Cerebellar cortex (tissue), 1 donor: ENCODE measurements around the gene PCYT1B.
"Not testable (repeated sequence)": the region's sequence is repeated elsewhere in the genome, so short reads cannot be mapped to it uniquely, and the experiment has no call there.

Source experiments
- DNase-seq: peaks from one replicate; pipeline ENCODE4 v3.0.0-alpha.2; 2015; ENCODE audit warnings: low spot score

PCYT1B gene

GRCh38 chrX:24647257-24648058 lies at the start of gene PCYT1B:
TSS of gene PCYT1B (minus strand) at chrX:24647347. CDS start at chrX:24647105, 242 bp downstream.
- DNase-seq, result peak; percentile 72

- DNase-seq, result no peak
Measured at GRCh38 chrX:24696294-24696693, 49.1 kb upstream of the PCYT1B start.

GRCh38 chrX:24694825-24695224 lies 47.7 kb upstream of the PCYT1B start:
- DNase-seq, result no peak

GRCh38 chrX:24693453-24694202 lies 46.5 kb upstream of the PCYT1B start, which contains the start of gene POLA1:
TSS of gene POLA1 (plus strand) at chrX:24693918. CDS start at chrX:24693962, 44 bp downstream.
- DNase-seq, result peak; percentile 92

GRCh38 chrX:24692305-24692704 lies 45.2 kb upstream of the PCYT1B start:
- no peak for DNase-seq

GRCh38 chrX:24684048-24684447 lies 36.9 kb upstream of the PCYT1B start:
- no peak for DNase-seq

- no peak for DNase-seq
Measured at GRCh38 chrX:24682739-24683432, 35.7 kb upstream of the PCYT1B start.

- no peak for DNase-seq
Measured at GRCh38 chrX:24676403-24677024, 29.4 kb upstream of the PCYT1B start.

DNA sequence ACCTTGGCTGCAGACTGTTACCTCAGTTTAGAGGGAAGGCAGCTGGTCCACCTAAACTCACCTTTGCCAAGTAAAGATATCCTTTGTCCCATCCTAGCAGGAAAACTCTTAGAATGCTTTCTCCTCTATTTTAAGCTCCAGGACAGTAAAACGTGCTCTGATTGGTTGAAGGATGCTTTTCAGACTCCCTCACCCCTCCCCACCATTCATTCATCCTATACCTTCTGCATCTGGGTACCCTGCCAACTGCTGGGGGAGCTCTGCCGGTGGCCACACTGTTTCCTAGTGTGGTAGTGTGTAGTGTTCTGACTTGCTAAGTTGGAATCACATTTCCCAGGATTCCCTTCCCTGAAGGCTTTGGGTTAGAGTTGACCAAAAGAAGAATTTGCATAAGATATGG lies 26.3 kb upstream of the PCYT1B start:
- DNase-seq, result no peak

GRCh38 chrX:24672701-24673190 lies 25.6 kb upstream of the PCYT1B start:
- no peak for DNase-seq

DNA sequence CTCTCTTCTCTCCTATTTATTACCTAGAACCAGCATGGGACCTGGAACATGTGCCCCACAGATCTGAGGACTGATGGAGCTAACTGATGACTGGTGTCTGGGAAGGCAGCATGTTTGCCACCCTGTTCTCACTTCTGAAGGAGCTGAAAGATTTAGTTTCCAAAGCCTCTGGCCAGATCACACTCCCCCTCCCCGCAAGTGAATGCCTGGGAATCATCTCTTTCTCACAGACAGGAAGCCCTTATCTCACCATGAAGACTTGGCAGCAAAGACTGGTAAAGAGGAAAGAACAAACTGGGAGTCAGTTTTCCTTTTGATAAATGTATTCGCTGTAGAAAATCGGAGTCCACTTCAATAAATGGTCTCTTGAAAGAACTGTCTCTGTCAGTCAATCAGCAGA lies 21.0 kb upstream of the PCYT1B start:
- no peak for DNase-seq

DNA sequence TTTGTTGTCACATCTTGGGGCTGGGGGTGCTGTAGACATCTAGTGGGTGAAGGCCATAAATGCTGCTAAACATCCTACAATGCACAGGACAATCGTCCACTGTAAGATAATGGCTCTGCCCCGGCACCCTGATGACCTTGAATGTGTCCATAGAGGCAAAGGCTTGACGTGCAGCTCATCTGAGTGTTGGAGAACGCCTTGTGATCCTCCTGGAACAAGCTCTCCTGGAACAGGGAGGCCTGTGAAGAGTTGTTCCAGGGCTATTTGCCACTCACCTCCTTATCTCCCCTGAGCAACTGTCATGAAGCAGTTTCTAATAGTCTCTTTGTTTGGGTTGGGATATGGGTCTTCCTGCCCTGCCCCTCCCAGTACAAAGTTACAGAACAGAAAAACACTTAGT lies 15.2 kb upstream of the PCYT1B start:
- DNase-seq, result no peak

DNA sequence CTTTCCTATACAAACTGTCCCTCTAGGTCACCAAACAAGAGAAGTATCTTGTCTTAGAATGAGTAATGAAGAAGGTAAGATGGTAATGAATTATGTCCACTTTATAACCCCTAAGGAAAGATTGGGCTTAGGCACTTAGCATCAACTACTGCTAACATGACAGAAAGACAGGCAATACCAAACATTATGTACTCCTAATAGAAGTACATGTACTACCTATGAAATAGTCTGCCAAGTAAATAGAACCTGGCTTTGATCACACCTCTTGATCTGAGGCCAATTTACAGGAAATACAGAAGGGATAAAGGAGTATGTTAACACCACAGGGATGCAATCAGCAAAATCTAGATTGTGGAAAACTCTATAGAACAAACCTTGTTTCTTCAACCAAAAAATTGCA lies 14.1 kb upstream of the PCYT1B start:
- DNase-seq, result no peak

DNA sequence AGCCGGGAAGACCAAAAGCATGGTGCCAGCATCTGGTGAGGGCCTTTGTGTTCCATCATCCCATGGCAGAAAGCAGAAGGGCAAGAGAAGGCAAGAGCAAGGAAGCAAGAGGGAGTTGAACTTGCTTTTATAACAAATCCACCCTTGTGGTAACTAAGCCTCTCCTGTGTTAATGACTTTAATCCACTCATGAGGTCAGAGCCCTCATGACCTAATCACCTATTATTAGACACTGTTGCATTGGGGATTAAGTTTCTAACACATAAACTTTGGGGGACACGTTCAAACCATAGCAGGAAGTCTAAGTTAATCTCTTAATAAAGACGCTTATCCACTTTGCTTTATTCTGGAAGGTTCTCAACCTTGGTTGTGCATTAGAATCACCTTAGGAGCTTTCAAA lies 12.5 kb upstream of the PCYT1B start:
- DNase-seq, result no peak

GRCh38 chrX:24659106-24659505 lies 12.0 kb upstream of the PCYT1B start:
- DNase-seq, result no peak

GRCh38 chrX:24658421-24658820 lies 11.3 kb upstream of the PCYT1B start:
- no peak for DNase-seq

DNA sequence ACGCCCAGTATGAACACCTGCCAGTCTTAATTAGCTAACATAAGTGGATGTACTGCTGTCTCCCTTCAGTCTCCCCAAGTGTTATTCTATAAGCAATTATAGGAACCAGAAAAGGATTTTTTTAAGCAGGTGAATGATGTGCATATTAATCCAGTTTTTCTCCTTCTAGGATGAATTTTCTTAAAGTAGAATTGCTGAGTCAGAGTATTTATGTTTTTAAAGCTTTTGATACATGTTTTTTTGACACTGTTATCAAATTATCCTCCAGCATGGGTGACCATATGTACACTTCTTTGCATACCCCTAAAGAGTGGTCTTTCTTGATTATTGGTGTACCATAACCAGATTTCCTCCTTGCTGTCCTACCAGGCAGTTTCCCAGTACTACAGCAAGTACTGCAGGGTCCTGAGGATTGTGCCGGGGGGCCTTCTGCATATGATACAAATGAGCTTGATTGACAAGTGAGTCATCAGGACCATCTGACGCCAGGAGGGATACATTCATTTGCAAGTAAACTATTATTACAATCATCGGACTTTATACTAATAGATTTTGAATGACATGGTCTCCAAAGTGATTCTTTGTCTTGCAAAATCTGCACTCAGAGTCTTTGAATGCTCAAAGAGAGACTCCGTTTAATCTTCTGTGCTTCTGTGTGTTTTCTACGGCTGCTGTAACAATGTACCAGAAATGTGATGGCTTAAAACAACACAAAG lies 10.7 kb upstream of the PCYT1B start:
- DNase-seq, result no peak

GRCh38 chrX:24655679-24656078 lies 8.5 kb upstream of the PCYT1B start:
- not testable (repeated sequence) for DNase-seq

GRCh38 chrX:24651783-24652182 lies 4.6 kb upstream of the PCYT1B start:
- DNase-seq, result no peak

DNA sequence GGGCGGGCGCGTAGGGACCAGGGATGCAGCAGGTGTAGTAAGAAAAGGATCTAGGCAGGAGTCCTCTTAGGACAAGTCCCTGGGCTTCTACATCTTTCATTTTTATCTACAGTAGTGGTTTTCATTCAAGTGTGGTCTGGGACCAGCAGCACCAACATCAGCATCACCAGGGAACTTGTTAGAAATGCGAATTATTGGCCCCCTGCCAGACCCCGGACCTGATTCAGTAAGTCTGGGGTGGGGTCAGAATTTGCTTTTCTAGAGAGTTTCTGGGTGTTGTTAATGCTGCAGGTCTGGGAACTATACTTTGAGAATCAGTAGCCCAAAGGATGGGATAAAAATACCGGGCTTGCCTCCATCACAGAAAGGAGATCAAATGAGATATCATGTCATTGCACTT lies 1.3 kb upstream of the PCYT1B start:
- DNase-seq, result no peak

DNA sequence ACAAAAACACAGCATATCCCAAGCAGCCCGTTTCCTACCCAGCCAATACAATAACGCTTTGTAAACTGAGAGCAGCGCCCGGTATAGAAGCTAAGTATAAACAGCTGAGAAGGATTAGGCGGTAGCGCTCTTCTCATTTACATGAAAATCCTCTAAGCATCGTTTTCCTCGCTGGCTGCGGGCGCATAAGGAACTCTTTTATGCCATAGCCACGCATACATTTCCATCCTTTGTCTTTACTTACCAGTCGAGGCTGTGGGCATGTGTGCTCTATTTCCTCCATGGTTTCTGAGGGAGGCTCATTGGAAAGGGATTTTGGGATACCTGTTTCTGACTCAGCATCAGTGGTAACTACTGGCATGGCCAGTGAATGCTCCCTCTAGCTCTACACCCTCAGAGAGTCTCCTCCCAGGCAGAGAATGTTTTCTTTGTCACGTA lies 383 bp downstream of the PCYT1B start:
- peak; percentile 48 for DNase-seq
